Endodermal cell (in vitro differentiated cells): ENCODE results near the gene CASQ2. TPM values are rescaled to one million over a fixed set of nuclear protein-coding genes. Genes with fewer than 3 reads are reported as not detected.

ENCODE experiments used
- DNase-seq: peaks from one replicate; pipeline ENCODE4 v3.0.0-alpha.2; 2017
- H3K27ac ChIP-seq: 2 replicates; pipeline ENCODE4 v1.5.1; 2013; ENCODE audit warnings: mild to moderate bottlenecking, low read depth, low read length, moderate library complexity
- H3K27me3 ChIP-seq: 2 replicates; pipeline ENCODE4 v1.6.1; 2013; ENCODE audit warnings: mild to moderate bottlenecking, low read length, moderate library complexity; ENCODE audit not compliant: insufficient read depth, control insufficient read depth, poor library complexity, severe bottlenecking
- H3K36me3 ChIP-seq: 2 replicates; pipeline ENCODE4 v1.7.0; 2013; ENCODE audit warnings: mild to moderate bottlenecking, low read length, moderate library complexity; ENCODE audit not compliant: control insufficient read depth, insufficient read depth
- H3K4me1 ChIP-seq: one replicate; pipeline ENCODE4 v1.7.0; 2013; ENCODE audit warnings: low read length; ENCODE audit not compliant: control insufficient read depth, insufficient read depth
- H3K4me3 ChIP-seq: 2 replicates; pipeline ENCODE4 v1.5.1; 2013; ENCODE audit warnings: mild to moderate bottlenecking, low read length, moderate library complexity
- H3K9ac ChIP-seq: 2 replicates; pipeline ENCODE4 v1.6.1; 2013; ENCODE audit warnings: mild to moderate bottlenecking, low read length, moderate library complexity; ENCODE audit not compliant: poor library complexity, severe bottlenecking; ENCODE audit errors: extremely low read depth
- H3K9me3 ChIP-seq: 2 replicates; pipeline ENCODE4 v1.6.1; 2013; ENCODE audit warnings: mild to moderate bottlenecking, low read length, moderate library complexity; ENCODE audit not compliant: control insufficient read depth
- H3K27ac Mint-ChIP-seq: 2 replicates; pipeline ENCODE4 v1.8.0; 2020; ENCODE audit warnings: mixed read lengths
- H3K27me3 Mint-ChIP-seq: 2 replicates; pipeline ENCODE4 v1.8.0; 2021; ENCODE audit warnings: mild to moderate bottlenecking, mixed read lengths; ENCODE audit not compliant: insufficient read depth
- H3K36me3 Mint-ChIP-seq: 2 replicates; pipeline ENCODE4 v1.8.0; 2020; ENCODE audit warnings: low read depth, mixed read lengths
- H3K4me1 Mint-ChIP-seq: 2 replicates; pipeline ENCODE4 v1.8.0; 2020; ENCODE audit warnings: mixed read lengths
- H3K4me3 Mint-ChIP-seq: 2 replicates; pipeline ENCODE4 v1.8.0; 2020; ENCODE audit warnings: mild to moderate bottlenecking, moderate library complexity, mixed read lengths
- H3K9me3 Mint-ChIP-seq: 2 replicates; pipeline ENCODE4 v1.8.0; 2020; ENCODE audit warnings: mild to moderate bottlenecking, mixed read lengths
- WGBS, 2 experiments: methylation state at CpG; one replicate each; pipeline versions ENCODE4 v1.1.5 to v1.1.7; 2013; ENCODE audit warnings: missing lambda C conversion rate in 2 of 2, mixed read lengths in 1 of 2; ENCODE audit not compliant: insufficient coverage in 1 of 2, insufficient read length in 1 of 2; 5-methylcytosine and 5-hydroxymethylcytosine counted together
- total RNA-seq, 2 donors: library from RNA; stranded (reverse); fragmentation: NEBNext Ultra II Directional in 1 of 2; extraction: Animal tissue kit (Norgen Biotek cat#: 25700) in 1 of 2; gene quantifications; 2 replicates in 1 of 2; 3 replicates in 1 of 2; pipeline ENCODE4 v1.2.1, GENCODE V29; 2021
- TF ChIP-seq, protein P1 (sequence below): fragments of 200-600 bp; sonication (generic); conservative IDR thresholded peaks from 2 replicates; pipeline ENCODE4 v1.5.0; 2021; ENCODE audit warnings: antibody characterized with exemption, mild to moderate bottlenecking

Gene CASQ2
- total RNA-seq, 2 donors from 2014 or later, result not detected

DNA sequence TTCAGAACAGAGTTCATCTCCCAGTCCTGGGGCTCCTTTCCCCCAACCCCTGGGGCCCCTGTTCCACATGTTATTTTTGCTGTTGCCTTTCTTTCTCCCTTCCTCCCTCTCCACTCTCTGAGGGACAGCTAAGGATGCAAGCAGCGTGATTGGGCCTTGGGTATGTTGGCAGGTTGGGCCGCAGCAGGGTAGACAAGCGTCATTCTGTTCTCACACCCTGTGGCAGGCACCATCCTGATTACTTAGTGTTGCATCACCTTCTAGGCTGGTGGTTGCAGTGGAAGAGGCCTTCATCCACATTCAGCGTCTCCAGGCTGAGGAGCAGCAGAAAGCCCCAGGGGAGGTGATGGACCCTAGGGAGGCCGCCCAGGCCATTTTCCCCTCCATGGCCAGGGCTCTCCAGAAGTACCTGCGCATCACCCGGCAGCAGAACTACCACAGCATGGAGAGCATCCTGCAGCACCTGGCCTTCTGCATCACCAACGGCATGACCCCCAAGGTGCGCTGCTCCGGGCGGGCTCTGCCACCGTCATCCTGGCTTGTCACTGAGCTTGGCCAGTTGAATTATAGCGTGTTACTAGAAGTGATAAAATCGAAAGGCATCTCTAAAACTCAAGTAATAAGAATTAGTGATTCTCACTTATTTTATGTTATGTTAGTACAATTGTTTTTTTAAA, 83.3 kb downstream of the CASQ2 start:
- H3K36me3 Mint-ChIP-seq, result peaks cover 79% of the 10 kb centered on the region
- DNase-seq, result no peak
- no peaks in the 10 kb centered on the region for H3K9me3 ChIP-seq

DNA sequence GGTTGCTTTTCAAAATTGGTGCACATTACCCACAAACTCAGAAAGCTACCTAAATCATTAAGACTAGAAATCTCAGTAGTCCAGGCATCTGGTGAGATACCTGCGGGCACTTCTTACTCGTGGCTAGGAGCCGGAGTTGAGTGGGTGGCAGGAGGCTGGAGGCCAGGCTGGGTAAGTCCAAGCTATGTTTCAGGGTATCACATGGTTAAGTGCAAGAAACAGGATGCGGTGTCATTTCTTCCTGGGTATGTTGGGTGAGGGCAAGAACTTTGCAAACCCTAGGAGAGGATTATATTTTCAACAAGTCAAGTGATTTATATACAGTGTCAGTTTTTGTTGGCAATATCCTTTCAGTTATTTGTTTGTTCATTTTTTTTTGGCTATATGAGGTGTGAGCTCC, 85.7 kb downstream of the CASQ2 start:
- peaks cover 6% of the 10 kb centered on the region for H3K4me1 Mint-ChIP-seq
- peak overlapping the region; percentile 38 for H3K27ac Mint-ChIP-seq
- no peak overlapping the region for H3K4me3 Mint-ChIP-seq

More for the DNA sequence above, 83.3 kb downstream of the CASQ2 start:
- Histone ChIP-seq H3K4me3 (no peak overlapping the region), H3K27ac (no peak overlapping the region), H3K9ac (no peak overlapping the region), H3K36me3 (peaks cover 93% of the 10 kb centered on the region), H3K27me3 (no peaks in the 10 kb centered on the region), H3K4me1 (no peaks in the 10 kb centered on the region)
- Mint-ChIP-seq H3K27ac (no peak overlapping the region), H3K27me3 (no peaks in the 10 kb centered on the region), H3K9me3 (no peaks in the 10 kb centered on the region), H3K4me1 (no peaks in the 10 kb centered on the region), H3K4me3 (no peak overlapping the region)
- 94 to 100% methylated on average over 7 to 14 of the region's 14 CpGs for WGBS, 2 experiments
- TF ChIP-seq, protein P1, sequence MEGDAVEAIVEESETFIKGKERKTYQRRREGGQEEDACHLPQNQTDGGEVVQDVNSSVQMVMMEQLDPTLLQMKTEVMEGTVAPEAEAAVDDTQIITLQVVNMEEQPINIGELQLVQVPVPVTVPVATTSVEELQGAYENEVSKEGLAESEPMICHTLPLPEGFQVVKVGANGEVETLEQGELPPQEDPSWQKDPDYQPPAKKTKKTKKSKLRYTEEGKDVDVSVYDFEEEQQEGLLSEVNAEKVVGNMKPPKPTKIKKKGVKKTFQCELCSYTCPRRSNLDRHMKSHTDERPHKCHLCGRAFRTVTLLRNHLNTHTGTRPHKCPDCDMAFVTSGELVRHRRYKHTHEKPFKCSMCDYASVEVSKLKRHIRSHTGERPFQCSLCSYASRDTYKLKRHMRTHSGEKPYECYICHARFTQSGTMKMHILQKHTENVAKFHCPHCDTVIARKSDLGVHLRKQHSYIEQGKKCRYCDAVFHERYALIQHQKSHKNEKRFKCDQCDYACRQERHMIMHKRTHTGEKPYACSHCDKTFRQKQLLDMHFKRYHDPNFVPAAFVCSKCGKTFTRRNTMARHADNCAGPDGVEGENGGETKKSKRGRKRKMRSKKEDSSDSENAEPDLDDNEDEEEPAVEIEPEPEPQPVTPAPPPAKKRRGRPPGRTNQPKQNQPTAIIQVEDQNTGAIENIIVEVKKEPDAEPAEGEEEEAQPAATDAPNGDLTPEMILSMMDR, result no peak

DNA sequence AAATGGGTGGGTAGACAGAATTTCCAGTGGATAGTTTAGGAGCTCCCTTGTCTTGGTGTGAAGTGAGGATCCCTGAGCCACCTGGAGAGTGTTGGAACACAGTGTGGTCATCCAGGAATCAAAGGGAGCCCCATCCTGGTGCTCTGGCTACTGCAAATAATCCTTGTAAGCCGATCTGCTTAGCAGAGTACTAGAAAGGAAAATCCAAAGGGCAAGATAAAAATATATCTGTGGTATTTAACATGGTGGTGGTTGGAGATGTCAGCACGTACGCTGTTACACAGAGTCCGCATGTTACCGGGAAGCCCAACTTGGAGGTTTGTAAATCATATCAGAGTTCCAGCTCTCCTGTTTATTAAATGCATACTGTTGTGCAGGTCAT, 87.8 kb downstream of the CASQ2 start:
- Histone ChIP-seq H3K27me3 (no peaks in the 10 kb centered on the region), H3K9me3 (no peaks in the 10 kb centered on the region), H3K9ac (no peak overlapping the region), H3K4me3 (no peak overlapping the region), H3K27ac (no peak overlapping the region), H3K4me1 (peaks cover 16% of the 10 kb centered on the region), H3K36me3 (peaks cover 97% of the 10 kb centered on the region)
- TF ChIP-seq, protein P1, result no peak
- no peaks in the 10 kb centered on the region for H3K9me3 Mint-ChIP-seq
- H3K27me3 Mint-ChIP-seq, result no peaks in the 10 kb centered on the region
- H3K4me1 Mint-ChIP-seq, result peaks cover 24% of the 10 kb centered on the region
- H3K36me3 Mint-ChIP-seq, result peaks cover 69% of the 10 kb centered on the region
- no peak overlapping the region for H3K4me3 Mint-ChIP-seq
- 97 to 100% methylated on average over 2 to 5 of the region's 5 CpGs for WGBS, 2 experiments
- no peak for DNase-seq
- H3K27ac Mint-ChIP-seq, result peak overlapping the region; percentile 77

More for the DNA sequence above, 85.7 kb downstream of the CASQ2 start:
- Histone ChIP-seq H3K27ac (no peak overlapping the region), H3K36me3 (peaks cover 97% of the 10 kb centered on the region), H3K27me3 (no peaks in the 10 kb centered on the region), H3K4me3 (no peak overlapping the region), H3K4me1 (peaks cover 4% of the 10 kb centered on the region), H3K9ac (no peak overlapping the region), H3K9me3 (no peaks in the 10 kb centered on the region)
- Mint-ChIP-seq H3K36me3 (peaks cover 75% of the 10 kb centered on the region), H3K9me3 (no peaks in the 10 kb centered on the region), H3K27me3 (no peaks in the 10 kb centered on the region)
- TF ChIP-seq, protein P1, result no peak
- 91 to 97% methylated on average over 1 to 4 of the region's 4 CpGs for WGBS, 2 experiments
- no peak for DNase-seq
